Measurements from ENCODE around the gene HERC6. TPM values are rescaled to one million over a fixed set of nuclear protein-coding genes. Genes with fewer than 3 reads are reported as not detected.

Gene HERC6
- total RNA-seq, 1 donor from 2014 or later = 0.22 TPM

DNA sequence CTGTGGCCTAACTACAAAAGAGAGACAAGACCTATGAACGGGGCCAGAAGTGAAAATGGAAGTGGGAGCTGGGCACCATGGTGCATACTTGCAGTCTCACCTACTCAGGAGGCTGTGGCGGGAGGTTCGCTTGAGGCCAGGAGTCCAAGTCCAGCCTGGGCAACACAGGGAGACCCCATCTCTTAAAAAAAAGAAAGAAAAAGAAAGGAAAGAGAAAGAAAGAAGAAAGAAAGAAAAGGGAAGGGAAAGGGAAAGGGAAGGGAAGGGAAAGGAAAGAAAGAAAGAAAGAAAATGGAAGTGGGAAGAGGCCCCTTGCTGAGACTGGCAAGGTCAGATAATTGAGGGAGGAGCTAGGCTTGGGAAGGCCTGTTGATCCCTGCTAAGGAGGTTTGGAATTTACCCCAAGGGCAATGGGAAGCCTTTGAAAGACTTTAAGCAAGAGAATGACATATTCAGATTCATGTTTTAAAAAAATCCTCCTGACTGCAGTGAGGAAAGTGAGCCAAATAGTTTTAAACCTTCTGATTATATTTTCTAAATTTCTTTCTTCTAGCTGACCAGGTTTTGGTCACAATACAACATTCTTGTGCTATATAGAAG is 60.6 kb downstream of the HERC6 start:
- TF ChIP-seq, protein P1, sequence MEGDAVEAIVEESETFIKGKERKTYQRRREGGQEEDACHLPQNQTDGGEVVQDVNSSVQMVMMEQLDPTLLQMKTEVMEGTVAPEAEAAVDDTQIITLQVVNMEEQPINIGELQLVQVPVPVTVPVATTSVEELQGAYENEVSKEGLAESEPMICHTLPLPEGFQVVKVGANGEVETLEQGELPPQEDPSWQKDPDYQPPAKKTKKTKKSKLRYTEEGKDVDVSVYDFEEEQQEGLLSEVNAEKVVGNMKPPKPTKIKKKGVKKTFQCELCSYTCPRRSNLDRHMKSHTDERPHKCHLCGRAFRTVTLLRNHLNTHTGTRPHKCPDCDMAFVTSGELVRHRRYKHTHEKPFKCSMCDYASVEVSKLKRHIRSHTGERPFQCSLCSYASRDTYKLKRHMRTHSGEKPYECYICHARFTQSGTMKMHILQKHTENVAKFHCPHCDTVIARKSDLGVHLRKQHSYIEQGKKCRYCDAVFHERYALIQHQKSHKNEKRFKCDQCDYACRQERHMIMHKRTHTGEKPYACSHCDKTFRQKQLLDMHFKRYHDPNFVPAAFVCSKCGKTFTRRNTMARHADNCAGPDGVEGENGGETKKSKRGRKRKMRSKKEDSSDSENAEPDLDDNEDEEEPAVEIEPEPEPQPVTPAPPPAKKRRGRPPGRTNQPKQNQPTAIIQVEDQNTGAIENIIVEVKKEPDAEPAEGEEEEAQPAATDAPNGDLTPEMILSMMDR (IDR thresholded peaks at IDR 0.05; ENCODE audit: partially characterized antibody, unreplicated experiment) = no peak
- Mint-ChIP-seq H3K27me3 (ENCODE audit: unreplicated experiment) (peaks cover 2% of the 10 kb centered on the region), H3K4me1 (ENCODE audit: low read depth, unreplicated experiment) (no peaks in the 10 kb centered on the region), H3K4me3 (ENCODE audit: unreplicated experiment) (no peak overlapping the region), H3K36me3 (ENCODE audit: unreplicated experiment) (no peaks in the 10 kb centered on the region), H3K9me3 (ENCODE audit: unreplicated experiment) (no peaks in the 10 kb centered on the region), H3K27ac (ENCODE audit: unreplicated experiment) (no peak overlapping the region)
- no peak for DNase-seq

DNA sequence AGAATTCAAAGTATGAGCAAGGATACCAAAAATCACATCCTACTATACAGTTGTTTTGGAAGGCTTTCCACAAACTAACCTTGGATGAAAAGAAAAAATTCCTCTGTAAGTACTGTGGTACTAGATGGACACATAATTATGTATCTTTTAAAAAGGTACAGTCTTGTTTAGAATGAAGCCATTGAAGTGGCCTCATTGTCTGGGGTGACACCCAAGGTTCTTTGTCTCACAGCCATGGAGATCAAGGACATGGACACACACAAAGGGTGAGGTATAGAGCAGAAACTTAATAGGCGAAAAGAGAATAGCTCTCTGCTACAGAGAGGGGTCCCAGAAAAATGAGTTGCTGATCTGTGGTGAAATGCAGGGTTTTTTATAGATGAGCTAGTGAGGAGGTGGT is 61.5 kb downstream of the HERC6 start:
- H3K27ac Mint-ChIP-seq (ENCODE audit: unreplicated experiment) = no peak overlapping the region

DNA sequence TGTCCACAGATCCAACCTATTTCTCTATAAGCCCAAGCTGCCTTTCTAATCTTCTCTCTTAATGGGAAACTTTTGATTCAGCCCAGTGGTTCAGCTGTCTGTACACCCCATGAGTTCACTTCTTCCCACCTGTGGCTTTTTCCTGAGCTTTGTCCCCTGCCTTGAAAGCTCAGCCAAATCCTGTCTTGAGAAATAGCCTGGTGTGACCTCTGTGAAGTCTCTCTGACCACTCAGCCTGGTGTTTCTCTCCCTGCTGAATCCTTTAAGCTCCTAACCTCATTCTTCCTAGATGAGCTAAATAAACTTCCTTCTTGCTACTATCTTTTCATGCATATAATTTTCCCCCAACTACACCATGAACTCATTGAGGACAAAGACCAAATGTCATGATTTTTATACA is 63.0 kb downstream of the HERC6 start:
- Mint-ChIP-seq H3K9me3 (ENCODE audit: unreplicated experiment) (no peaks in the 10 kb centered on the region), H3K27ac (ENCODE audit: unreplicated experiment) (no peak overlapping the region), H3K4me1 (ENCODE audit: low read depth, unreplicated experiment) (no peaks in the 10 kb centered on the region), H3K36me3 (ENCODE audit: unreplicated experiment) (no peaks in the 10 kb centered on the region), H3K4me3 (ENCODE audit: unreplicated experiment) (no peak overlapping the region), H3K27me3 (ENCODE audit: unreplicated experiment) (peaks cover 2% of the 10 kb centered on the region)
- DNase-seq = no peak
- TF ChIP-seq, protein P1 (IDR thresholded peaks at IDR 0.05; ENCODE audit: partially characterized antibody, unreplicated experiment) = no peak

More for the DNA sequence above, 61.5 kb downstream of the HERC6 start:
- Mint-ChIP-seq H3K4me1 (ENCODE audit: low read depth, unreplicated experiment) (no peaks in the 10 kb centered on the region), H3K4me3 (ENCODE audit: unreplicated experiment) (no peak overlapping the region), H3K9me3 (ENCODE audit: unreplicated experiment) (no peaks in the 10 kb centered on the region), H3K36me3 (ENCODE audit: unreplicated experiment) (no peaks in the 10 kb centered on the region), H3K27me3 (ENCODE audit: unreplicated experiment) (peaks cover 2% of the 10 kb centered on the region)
- TF ChIP-seq, protein P1 (IDR thresholded peaks at IDR 0.05; ENCODE audit: partially characterized antibody, unreplicated experiment) = no peak
- no peak for DNase-seq

DNA sequence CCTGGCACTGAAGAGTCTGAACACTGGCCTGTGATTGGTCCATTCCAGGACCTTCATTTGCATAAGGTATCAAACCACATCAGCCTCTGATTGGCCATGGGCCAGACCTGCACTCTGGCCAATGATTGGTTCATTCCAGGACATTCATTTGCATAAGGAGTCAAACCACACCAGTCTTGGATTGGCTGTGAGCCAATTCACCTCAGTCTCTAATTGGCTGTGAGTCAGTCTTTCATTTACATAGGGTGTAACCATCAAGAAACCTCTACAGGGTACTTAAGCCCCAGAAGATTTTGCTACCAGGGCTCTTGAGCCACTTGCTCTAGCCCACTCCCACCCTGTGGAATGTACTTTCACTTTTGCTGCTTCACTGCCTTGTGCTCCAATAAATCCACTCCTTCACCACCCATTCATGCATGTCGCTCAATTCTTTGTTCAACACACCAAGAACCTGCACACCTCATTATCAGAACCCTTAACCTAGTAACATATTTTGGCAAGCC is 64.1 kb downstream of the HERC6 start:
- Mint-ChIP-seq H3K4me3 (ENCODE audit: unreplicated experiment) (no peak overlapping the region), H3K4me1 (ENCODE audit: low read depth, unreplicated experiment) (no peaks in the 10 kb centered on the region), H3K36me3 (ENCODE audit: unreplicated experiment) (no peaks in the 10 kb centered on the region), H3K9me3 (ENCODE audit: unreplicated experiment) (no peaks in the 10 kb centered on the region), H3K27me3 (ENCODE audit: unreplicated experiment) (peaks cover 2% of the 10 kb centered on the region), H3K27ac (ENCODE audit: unreplicated experiment) (no peak overlapping the region)
- TF ChIP-seq, protein P1 (IDR thresholded peaks at IDR 0.05; ENCODE audit: partially characterized antibody, unreplicated experiment) = no peak
- no peak for DNase-seq

DNA sequence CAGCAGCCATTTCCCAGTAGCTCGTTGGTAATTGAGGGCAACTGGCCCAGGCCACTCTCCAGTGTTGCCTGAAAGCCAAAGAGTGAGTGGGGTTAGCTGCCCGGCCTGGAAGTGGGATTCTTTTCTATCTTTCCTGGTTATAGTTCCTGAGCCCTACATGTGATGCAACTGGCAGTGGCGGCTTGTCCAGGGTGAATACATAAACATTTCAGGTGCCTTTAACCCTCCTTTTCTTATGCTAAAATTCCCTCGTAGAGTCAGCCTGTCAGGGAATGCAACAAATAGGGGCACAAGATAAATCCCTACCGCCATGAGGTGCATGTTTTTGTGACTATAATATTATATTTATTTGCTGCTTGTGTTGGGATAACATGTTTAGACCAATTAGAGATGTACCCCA is 64.8 kb downstream of the HERC6 start:
- Mint-ChIP-seq H3K36me3 (ENCODE audit: unreplicated experiment) (no peaks in the 10 kb centered on the region), H3K27ac (ENCODE audit: unreplicated experiment) (no peak overlapping the region), H3K4me3 (ENCODE audit: unreplicated experiment) (no peak overlapping the region), H3K27me3 (ENCODE audit: unreplicated experiment) (peaks cover 2% of the 10 kb centered on the region), H3K4me1 (ENCODE audit: low read depth, unreplicated experiment) (no peaks in the 10 kb centered on the region), H3K9me3 (ENCODE audit: unreplicated experiment) (no peaks in the 10 kb centered on the region)
- TF ChIP-seq, protein P1 (IDR thresholded peaks at IDR 0.05; ENCODE audit: partially characterized antibody, unreplicated experiment) = no peak
- DNase-seq = no peak
